Ishikawa (cell line): ENCODE results near the gene TNPO2.

Experiments used
- CEBPB ChIP-seq: IDR thresholded peaks from 2 replicates; pipeline ENCODE4 v1.6.1; 2012
- CREB1 ChIP-seq: IDR thresholded peaks from 2 replicates; pipeline ENCODE4 v1.6.1; 2012; ENCODE audit warnings: low read depth
- EGR1 ChIP-seq: IDR thresholded peaks from 2 replicates; pipeline ENCODE4 v1.6.1; 2012
- EP300 ChIP-seq: IDR thresholded peaks from 2 replicates; pipeline ENCODE4 v1.6.1; 2012; ENCODE audit warnings: borderline replicate concordance
- FOXM1 ChIP-seq: IDR thresholded peaks from 2 replicates; pipeline ENCODE4 v1.6.1; 2012; ENCODE audit warnings: low read depth, borderline replicate concordance
- NFIC ChIP-seq: IDR thresholded peaks from 2 replicates; pipeline ENCODE4 v1.6.1; 2012
- RAD21 ChIP-seq: IDR thresholded peaks from 2 replicates; pipeline ENCODE4 v1.6.1; 2012; ENCODE audit warnings: low read depth
- TAF1 ChIP-seq: IDR thresholded peaks from 2 replicates; pipeline ENCODE4 v1.6.1; 2012; ENCODE audit warnings: low read depth, mild to moderate bottlenecking
- TCF12 ChIP-seq: IDR thresholded peaks from 2 replicates; pipeline ENCODE4 v1.6.1; 2012; ENCODE audit warnings: low read depth
- TEAD4 ChIP-seq: IDR thresholded peaks from 2 replicates; pipeline ENCODE4 v1.6.1; 2012
- YY1 ChIP-seq: IDR thresholded peaks from 2 replicates; pipeline ENCODE4 v1.6.1; 2012; ENCODE audit warnings: low read depth
- ZBTB7A ChIP-seq: IDR thresholded peaks from 2 replicates; pipeline ENCODE4 v1.6.1; 2012; ENCODE audit warnings: low read depth
- TF ChIP-seq, protein P1 (sequence below): IDR thresholded peaks from 2 replicates; pipeline ENCODE4 v1.6.1; 2012
- TF ChIP-seq, protein P2 (sequence below): IDR thresholded peaks from 2 replicates; pipeline ENCODE4 v1.6.1; 2012; ENCODE audit warnings: low read depth, mild to moderate bottlenecking
- TF ChIP-seq, protein P3 (sequence below): IDR thresholded peaks from 2 replicates; pipeline ENCODE4 v1.6.1; 2012

Gene TNPO2

DNA sequence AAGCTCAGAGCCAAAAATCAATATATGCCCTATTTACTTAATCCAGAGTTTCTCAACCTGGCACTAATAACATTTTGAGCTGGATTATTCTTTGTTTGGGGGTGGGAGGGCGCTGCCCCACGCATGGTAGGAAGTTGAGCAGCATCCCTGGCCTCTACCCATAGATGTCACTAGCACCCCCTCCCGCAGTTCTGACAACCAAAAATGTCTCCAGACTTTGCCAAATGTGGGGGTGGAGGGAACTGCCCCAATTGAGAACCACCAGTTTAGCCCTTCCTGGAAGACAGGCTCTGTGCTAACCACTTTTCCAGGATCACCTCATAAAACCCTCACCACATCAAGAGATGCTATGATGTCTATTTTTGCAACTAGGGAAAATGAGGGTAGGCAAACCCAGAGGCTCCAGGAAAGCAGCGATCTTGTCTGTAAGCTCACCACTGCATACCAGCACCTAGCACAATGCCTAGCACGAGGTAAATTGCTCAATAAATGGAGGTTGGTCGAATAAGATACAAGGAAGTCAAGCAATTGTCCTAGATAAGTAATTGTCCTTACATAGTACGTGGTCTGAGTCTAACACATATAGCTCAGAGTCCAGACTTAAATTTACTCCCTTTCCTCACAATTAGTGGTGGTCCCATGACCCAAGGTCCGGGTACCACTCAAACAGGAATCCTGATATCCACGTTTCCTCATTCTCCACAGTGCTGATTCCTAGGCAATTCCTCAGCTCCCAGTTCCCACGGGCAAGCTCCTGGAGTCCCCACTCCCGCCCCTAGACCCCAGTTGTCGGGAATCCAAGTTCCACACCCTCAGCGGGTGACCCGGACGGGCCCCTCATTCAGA, 9.9 kb upstream of the TNPO2 start:
- TF ChIP-seq, protein P1, sequence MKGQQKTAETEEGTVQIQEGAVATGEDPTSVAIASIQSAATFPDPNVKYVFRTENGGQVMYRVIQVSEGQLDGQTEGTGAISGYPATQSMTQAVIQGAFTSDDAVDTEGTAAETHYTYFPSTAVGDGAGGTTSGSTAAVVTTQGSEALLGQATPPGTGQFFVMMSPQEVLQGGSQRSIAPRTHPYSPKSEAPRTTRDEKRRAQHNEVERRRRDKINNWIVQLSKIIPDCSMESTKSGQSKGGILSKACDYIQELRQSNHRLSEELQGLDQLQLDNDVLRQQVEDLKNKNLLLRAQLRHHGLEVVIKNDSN: no peak
- TF ChIP-seq, protein P2, sequence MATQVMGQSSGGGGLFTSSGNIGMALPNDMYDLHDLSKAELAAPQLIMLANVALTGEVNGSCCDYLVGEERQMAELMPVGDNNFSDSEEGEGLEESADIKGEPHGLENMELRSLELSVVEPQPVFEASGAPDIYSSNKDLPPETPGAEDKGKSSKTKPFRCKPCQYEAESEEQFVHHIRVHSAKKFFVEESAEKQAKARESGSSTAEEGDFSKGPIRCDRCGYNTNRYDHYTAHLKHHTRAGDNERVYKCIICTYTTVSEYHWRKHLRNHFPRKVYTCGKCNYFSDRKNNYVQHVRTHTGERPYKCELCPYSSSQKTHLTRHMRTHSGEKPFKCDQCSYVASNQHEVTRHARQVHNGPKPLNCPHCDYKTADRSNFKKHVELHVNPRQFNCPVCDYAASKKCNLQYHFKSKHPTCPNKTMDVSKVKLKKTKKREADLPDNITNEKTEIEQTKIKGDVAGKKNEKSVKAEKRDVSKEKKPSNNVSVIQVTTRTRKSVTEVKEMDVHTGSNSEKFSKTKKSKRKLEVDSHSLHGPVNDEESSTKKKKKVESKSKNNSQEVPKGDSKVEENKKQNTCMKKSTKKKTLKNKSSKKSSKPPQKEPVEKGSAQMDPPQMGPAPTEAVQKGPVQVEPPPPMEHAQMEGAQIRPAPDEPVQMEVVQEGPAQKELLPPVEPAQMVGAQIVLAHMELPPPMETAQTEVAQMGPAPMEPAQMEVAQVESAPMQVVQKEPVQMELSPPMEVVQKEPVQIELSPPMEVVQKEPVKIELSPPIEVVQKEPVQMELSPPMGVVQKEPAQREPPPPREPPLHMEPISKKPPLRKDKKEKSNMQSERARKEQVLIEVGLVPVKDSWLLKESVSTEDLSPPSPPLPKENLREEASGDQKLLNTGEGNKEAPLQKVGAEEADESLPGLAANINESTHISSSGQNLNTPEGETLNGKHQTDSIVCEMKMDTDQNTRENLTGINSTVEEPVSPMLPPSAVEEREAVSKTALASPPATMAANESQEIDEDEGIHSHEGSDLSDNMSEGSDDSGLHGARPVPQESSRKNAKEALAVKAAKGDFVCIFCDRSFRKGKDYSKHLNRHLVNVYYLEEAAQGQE: no peak
- TF ChIP-seq NFIC: no peak
- TF ChIP-seq EP300: no peak
- no peak for TF ChIP-seq TEAD4
- TF ChIP-seq TCF12: no peak; the same call in 1 of the 2 replicates
- TF ChIP-seq CREB1: no peak
- no peak for TF ChIP-seq ZBTB7A
- no peak for TF ChIP-seq CEBPB
- no peak for TF ChIP-seq TAF1
- TF ChIP-seq FOXM1: no peak
- TF ChIP-seq EGR1: no peak
- TF ChIP-seq YY1: no peak
- TF ChIP-seq, protein P3, sequence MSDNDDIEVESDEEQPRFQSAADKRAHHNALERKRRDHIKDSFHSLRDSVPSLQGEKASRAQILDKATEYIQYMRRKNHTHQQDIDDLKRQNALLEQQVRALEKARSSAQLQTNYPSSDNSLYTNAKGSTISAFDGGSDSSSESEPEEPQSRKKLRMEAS: no peak

DNA sequence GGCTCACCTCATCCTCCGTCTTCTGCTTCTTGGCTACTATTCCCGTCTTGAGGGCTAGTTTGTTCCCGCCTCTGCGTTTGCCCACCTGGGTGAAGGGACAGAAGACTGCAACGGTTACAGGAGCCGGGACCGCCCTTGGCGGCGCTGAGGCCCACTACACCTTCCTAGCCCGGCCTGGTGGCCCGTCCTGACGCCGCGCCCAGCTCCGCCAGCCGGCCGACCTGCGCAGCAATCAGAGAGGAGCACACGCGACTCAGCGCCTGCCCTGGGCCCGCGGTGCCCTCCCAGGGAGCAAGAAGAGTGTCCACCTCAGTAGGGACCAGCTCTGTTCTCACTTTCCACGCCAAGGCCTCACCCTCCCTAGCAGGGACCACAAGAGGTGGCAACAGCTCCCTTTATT, 7.6 kb upstream of the TNPO2 start:
- TF ChIP-seq NFIC (no peak), YY1 (no peak), FOXM1 (no peak), ZBTB7A (no peak), TAF1 (no peak), EP300 (no peak), CREB1 (no peak), RAD21 (no peak), CEBPB (no peak), EGR1 (no peak), TCF12 (no peak), TEAD4 (no peak)
- TF ChIP-seq, protein P1: no peak
- TF ChIP-seq, protein P2: no peak
- TF ChIP-seq, protein P3: no peak

DNA sequence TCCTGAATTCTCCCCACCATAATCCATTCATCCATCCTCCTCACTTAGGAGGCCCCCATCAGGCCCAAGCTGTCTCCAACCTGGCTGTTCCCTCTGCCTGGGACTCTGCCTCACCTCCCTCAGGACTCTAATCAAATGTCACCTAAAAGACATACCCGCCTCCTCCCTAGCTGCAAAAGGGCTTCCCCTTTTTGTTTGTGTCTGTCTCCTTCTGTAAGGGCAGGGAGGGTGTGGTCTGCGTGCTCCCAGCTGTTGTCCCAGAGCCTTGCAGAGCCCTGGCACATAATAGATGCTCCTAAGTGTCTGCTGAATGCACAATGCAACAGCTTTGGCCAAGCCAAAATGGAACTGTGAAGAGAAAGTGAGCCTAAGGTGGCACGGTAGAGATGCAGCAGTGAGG, 6.3 kb upstream of the TNPO2 start:
- TF ChIP-seq EGR1: no peak
- TF ChIP-seq, protein P1: no peak
- no peak for TF ChIP-seq CEBPB

DNA sequence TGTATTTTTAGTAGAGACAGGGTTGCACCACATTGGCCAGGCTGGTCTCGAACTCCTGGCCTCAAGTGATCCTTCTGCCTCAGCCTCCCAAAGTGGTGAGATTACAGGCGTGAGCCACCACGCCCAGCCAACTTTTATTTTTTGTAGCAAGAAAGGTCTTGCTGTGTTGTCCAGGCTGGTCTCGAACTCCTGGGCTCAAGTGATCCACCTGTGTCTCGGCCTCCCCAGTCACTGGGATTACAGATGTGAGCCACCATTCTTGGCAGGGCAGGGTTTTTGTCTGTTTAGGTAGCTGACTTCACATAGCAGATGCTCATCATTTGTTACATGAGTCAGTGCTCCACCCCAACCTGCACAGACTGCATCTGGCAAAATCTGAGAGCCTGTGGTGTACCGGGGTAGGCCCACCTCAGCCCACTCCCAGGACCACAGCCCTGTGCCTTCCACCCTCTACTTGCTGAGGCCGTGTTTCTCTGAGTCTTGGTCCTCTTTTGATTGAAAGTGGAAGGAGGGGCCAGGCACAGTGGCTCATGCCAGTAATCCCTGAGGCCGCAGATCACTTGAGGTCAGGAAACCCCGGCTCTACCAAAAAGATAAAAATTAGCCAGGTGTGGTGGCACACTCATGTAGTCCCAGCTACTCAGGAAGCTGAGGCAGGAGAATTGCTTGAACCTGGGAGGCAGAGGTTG, 4.2 kb upstream of the TNPO2 start:
- TF ChIP-seq ZBTB7A (no peak), TAF1 (no peak), CREB1 (no peak), TCF12 (no peak), CEBPB (no peak), EP300 (no peak), EGR1 (no peak), NFIC (no peak), RAD21 (no peak)
- TF ChIP-seq, protein P1: no peak
- TF ChIP-seq, protein P2: no peak
